GM19025 (cell line): Measurements from ENCODE around the gene FBXW11.

Experiments
- ATAC-seq: cut with Tn5 transposase; IDR thresholded peaks from one replicate; pipeline ENCODE4 v1.9.1; 2021; ENCODE audit warnings: mild to moderate bottlenecking, low read depth, moderate library complexity; ENCODE audit not compliant: unreplicated experiment

The FBXW11 gene

DNA sequence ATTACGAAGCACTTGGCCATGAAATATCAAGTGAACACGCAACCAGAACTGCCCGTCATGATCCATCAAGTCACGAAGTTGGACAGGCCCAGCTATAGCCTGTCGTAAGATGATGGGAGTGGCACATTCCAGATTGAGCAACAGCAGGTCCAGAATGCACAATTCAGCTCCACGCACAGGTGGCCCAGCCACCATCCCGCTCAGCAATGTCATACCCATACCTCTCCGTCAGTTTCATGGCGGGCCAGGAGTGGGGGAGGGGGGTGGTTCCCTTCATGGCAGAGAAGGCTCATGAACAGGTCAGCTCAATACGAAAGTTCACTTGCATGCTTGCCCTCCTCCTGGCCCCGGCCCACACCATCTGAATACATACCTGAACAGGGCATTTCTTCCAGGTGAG lies 185.9 kb downstream of the FBXW11 start:
- no peak for ATAC-seq

DNA sequence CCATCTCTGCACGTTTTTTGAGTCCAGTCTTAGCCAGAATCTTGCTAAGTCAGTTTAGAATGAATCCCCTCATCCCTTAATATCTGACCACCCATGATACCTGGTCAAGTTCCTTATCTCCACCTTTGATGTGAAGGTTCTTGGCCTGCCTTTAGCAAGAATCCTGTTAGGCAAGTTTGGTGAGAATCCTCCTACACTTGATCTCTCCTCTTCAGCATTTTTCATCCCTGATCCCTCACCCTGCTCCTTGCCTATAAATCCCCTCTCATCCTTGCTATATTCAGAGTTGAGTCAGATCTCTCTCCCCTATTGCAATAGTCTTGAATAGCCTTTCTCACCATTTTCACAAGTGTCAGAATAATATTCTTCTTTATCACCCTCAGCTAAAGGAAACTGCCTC lies 189.8 kb downstream of the FBXW11 start:
- no peak for ATAC-seq

DNA sequence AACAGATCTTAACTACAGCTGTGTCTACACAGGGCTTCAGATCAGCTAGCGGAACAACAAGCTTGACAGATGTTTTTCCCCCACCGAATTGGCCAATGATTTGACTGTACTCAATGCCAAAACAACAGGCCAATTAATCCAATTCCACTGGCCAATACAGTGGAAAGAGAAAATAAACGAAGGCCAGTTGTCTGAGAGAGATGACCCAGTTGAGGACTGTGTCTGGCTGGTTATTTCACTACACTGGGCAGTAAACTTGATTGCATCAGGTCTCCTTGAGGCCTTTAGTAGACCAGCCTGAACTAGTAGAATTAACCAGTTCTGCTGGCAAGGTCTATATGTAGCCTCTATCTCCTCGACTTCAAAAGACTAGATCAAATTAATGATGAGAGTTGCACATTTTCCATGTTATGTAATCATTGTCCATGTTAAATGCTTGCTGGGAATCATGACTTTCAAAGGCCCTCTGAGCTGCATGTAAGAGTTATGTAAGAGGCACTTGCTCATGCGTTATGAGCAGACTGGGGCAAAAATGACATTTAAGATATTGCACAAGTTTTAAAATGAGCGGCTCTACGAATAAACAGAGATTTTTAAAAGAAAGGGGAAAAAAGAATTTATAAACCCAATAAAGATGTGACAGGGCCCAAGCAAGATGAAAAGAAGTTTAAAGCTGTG lies 192.5 kb downstream of the FBXW11 start:
- ATAC-seq = no peak

DNA sequence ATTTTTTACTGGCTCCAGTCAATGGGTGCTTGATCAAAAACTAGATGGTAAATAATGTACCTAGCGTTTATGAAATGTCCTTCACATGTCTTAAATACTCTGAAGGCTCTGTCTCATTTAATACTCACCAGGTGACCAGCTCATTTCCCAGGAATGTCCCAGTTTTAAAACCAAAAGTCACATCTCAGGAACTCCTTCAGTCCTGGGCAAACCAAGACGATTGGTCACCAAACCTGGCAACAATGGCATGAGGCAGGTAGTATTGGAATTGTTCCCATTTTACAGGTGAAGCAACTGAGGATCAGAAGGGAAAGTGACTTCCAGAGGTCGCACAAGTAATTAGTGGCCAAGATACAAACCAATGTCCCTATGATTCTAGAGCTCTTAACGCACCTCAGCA lies 193.2 kb downstream of the FBXW11 start:
- ATAC-seq = no peak
